PFSK-1 (cell line): ENCODE measurements around the gene KLK10.

Experiments used
- FOXP2 ChIP-seq: optimal IDR thresholded peaks from 2 replicates; pipeline ENCODE3; 2011; ENCODE audit warnings: borderline replicate concordance, control low read depth, inconsistent platforms; ENCODE audit not compliant: insufficient read depth; ENCODE audit errors: extremely low read length, extremely low read depth
- POLR2AphosphoS5 ChIP-seq: IDR thresholded peaks from 2 replicates; pipeline ENCODE4 v1.6.1; 2012; ENCODE audit warnings: low read depth, mild to moderate bottlenecking, control low read depth, low read length, moderate library complexity
- REST ChIP-seq, 2 experiments: IDR thresholded peaks; 2 replicates each; pipeline versions ENCODE4 v1.6.1 to v1.8.0; 2011 to 2012; ENCODE audit warnings: low read depth in 2 of 2, low read length in 2 of 2, control low read depth in 1 of 2, inconsistent platforms in 1 of 2, mild to moderate bottlenecking in 1 of 2, moderate library complexity in 1 of 2; ENCODE audit not compliant: insufficient read depth in 1 of 2
- SIN3A ChIP-seq: IDR thresholded peaks from 2 replicates; pipeline ENCODE4 v1.6.1; 2012; ENCODE audit warnings: mild to moderate bottlenecking, low read length, moderate library complexity, borderline replicate concordance; ENCODE audit not compliant: insufficient read depth
- TAF1 ChIP-seq: IDR thresholded peaks from 2 replicates; pipeline ENCODE4 v1.6.1; 2012; ENCODE audit warnings: low read length, control low read depth, borderline replicate concordance; ENCODE audit not compliant: insufficient read depth

The KLK10 gene

DNA sequence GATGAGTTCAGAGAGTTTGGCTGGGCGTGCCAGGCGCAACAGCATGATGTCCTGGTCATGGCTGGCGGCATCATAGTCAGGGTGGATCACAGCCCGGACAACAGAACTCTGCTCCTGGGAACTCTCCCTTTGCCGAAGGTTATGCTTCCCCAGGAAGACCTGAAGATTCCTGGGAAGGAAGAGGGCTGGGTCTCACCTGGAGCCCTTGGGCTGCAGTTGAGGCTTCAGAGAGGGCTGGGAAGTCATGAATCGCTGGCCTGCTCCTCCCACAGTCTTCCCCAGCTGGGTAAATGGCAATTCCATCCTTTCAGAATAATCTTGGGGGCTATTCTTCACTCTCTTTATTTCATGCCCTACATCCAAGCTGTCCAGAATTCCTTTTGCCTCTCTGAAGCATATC, 56.1 kb downstream of the KLK10 start:
- TF ChIP-seq TAF1 (no peak), FOXP2 (no peak), POLR2AphosphoS5 (no peak), REST (IDR thresholded peaks at IDR 0.05; ENCODE audit: insufficient read depth in 1 of 2, low read depth in 2 of 2, low read length in 2 of 2) (no peak), SIN3A (no peak)
